NK-92 treated with Interleukin-12 subunit alpha and Interleukin-12 subunit beta, amount 100 ng/mL, for 24 hours (cell line): ENCODE measurements around the gene FN1.
"Not testable (repeated sequence)": the region's sequence is repeated elsewhere in the genome, so short reads cannot be mapped to it uniquely, and the experiment has no call there.

Experiments
- DNase-seq: peaks from one replicate; lab custom pipeline; 2025; lab: John Stamatoyannopoulos, UW

FN1 gene

GRCh38 chr2:215422676-215423075 lies 13.2 kb downstream of the FN1 start:
- no peak for DNase-seq

DNA sequence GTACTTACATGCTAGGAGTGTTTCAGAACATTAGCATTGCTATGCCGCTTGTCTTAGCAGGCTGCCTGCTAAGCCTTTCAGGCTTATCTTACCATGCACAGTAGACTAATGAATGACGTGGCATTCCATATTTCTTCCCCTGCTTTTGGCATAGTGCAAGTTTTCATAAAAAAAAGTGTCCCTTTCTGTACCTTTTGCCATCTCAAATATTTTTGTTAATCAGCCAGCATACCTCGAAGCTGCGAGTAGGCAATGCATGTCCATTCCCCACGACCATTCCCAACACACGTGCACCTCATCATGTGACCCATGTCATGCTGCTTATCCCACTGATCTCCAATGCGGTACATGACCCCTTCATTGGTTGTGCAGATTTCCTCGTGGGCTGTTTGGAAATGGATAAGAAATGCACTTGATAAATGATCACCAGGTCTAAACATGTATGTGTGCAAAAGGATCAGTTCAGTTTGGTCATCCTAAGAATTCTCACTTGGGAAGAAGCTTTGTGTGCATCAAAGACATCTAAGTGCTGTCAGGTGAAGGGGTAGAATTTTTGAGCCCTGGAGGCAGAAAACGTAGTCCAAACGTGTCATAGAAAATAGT lies 13.9 kb downstream of the FN1 start:
- no peak for DNase-seq

DNA sequence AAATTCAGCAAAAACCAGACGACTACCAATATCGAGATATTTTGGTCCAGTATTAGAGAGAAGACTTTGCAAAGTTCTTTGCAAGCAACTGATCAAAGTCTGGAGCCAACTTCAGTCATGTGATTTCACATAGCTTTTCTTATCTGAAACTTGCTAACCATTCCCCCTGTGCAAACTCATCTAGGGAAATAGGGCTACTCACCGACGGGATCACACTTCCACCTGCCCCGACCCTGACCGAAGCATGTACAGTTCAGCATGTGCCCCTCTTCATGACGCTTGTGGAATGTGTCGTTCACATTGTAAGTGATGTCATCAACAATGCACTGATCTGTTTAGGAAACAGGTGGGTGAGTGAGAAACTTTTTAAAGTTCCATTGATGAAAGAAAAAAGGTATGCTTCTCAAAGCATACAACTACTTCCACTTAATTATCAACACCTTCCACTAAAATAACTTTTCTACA lies 15.4 kb downstream of the FN1 start:
- no peak for DNase-seq

DNA sequence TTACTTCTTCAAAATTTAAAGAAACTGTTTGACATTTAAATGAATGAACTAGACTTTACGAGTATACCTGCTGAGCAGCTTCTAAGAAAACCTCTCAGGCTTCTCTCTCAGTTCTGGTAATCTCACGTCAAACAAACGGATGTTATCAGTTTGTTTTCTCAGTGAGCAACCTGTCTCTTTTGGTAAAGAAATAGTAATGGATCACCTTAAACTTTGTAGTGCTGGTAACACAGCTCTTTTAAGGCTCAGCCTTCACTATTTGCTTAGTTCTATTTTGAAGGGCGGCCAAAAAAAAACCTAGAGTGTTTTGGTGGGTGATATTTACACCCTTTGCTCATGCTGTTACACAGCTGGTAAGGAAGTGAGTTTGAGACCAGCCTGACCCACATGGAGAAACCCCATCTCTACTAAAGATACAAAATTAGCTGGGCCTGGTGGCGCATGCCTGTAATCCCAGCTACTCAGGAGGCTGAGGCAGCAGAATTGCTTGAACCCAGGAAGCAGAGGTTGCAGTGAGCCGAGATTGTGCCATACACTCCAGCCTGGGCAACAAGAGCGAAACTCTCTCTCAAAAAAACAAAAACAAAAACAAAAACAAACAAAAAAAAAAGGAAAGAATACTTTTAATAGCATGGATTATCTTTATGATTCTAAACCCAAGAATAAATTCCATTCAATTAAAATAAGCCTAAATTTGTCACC lies 15.9 kb downstream of the FN1 start:
- DNase-seq = peak; percentile 35

DNA sequence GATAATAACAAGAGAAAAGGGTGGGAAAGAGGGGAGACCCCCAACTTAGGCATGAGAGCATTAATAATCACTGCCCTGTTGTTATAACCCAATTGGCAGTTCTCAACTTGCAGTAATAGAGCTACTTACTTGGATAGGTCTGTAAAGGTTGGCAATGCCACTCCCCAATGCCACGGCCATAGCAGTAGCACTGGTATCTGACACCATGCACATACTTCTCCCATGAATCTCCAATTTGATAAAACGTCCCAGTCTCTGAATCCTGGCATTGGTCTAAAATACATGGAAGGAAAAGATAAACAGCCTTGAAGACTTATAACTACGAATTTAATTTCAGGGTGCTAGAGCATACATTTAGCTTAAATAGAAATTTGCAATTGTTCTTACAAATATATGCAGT lies 16.8 kb downstream of the FN1 start:
- DNase-seq = no peak

- no peak for DNase-seq
Observed at GRCh38 chr2:215418064-215418963, 17.6 kb downstream of the FN1 start.

DNA sequence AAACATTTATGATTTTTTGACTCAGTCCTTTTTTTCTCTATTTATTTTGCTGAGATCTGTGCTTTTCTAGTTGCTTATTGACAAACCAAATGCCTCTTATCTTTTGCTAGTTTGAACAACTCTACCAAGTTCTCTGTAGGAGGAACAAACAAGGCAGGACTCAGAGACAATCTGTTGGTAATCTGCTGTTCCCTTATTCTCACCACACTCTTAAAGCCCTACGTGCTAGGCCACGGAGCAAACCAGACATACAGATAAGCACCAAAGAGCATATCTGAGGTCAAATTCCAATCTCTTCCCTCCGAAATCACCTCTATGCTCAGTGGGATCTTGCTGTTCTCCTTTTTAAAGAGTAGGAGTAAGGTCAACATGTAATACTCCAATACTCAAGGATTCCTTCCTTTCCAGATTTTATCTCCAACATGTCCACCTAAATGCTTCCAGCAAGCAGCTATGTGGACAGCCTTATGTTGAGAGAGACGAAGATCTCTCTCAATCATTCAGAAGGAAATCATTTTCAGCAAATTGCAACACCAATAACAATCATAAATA lies 18.4 kb downstream of the FN1 start:
- DNase-seq = no peak

DNA sequence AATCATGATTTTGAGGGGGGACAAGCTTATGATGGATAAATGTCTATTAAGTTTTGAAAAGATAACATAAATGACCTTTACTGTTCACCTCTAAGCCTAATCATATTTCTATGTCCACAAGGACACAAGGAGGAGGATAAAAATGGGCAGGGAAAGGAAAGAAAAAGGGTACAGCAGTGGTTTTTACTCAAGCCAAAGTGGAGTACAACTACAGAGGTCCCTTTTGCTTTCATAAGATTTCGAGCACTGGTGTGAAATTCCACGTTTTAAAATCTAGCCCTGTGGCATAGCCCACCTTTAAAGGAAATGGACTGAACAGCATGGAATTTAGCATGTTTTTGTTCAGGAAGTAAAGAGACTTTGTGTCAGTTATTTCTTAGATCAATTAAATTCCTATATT lies 19.2 kb downstream of the FN1 start:
- no peak for DNase-seq

DNA sequence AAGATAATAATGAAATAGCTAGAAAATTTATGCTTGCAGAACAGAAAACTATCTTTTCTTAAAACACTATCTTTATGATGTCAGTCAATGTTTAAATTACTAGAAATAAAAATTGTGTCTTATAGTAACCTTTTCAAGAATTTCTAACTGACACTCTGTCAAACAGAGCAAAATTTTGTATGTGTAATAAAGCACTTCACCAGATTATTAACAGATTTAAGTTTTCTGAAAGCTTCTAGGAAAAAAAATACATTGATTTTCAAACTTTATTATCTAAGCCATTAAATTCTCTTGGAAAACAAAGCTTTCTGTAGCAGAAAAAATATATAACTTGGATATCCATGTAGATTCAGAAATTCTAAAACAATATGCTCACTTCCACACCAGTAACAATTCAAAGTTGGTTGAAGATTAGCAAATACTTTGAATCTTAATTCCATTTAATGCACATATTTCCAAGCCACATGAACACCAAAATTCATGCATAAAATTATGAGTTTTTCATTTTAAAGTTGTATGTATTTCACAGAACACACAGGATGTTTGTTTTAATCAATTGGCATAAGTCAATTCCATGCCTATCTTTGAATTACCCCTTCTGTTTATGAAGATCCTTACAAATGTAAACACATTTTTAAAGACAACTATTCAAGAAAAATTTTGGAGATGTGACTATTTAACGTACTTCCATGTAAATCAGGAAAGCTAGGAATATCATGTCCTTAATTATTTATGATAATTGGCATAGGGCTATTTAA lies 19.9 kb downstream of the FN1 start:
- DNase-seq = no peak

GRCh38 chr2:215415218-215415617 lies 20.6 kb downstream of the FN1 start:
- DNase-seq = no peak

- DNase-seq = no peak
Observed at GRCh38 chr2:215414674-215415073, 21.2 kb downstream of the FN1 start.

DNA sequence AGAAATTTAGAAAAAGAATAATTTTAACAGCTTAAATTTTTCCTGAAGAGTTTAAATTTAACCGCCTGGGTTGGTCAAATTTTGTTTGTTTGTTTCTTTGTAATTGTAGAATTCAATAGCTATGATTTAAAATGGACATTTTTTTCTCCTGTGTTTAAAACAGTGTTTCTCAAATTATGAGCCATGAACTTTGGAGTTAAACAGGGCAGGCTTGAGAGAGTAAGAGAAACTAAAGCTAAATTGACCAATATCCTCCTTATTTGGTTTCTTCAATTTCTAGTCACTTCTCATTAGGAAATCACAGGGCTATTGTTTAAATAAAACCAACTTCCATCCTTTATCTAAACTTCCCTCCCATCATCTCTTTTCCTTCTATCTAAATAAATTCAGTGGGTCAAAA lies 21.9 kb downstream of the FN1 start:
- DNase-seq = no peak

GRCh38 chr2:215413484-215413777 lies 22.4 kb downstream of the FN1 start:
- DNase-seq = no peak

GRCh38 chr2:215411941-215412743 lies 23.7 kb downstream of the FN1 start:
- DNase-seq = no peak

DNA sequence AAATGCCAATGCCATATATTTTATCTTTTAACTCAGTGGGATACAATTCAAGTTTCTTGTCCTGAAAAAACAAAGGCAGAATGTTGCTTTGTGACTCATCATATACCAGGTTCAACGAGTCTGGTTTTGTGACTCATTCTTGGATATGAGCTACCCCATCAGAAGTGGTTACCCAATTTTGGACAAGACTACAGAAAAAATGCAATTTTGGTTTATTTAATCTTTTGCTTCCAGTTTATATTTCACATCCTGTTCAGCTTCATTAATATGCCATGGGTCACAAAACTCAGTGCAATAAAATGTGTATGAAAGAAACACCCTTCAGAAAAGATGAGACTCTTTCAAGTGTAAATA lies 25.0 kb downstream of the FN1 start:
- no peak for DNase-seq

- not testable (repeated sequence) for DNase-seq
Observed at GRCh38 chr2:215410181-215410931, 25.5 kb downstream of the FN1 start.

- DNase-seq = peak; percentile 39
Observed at GRCh38 chr2:215409331-215410127, 26.3 kb downstream of the FN1 start.

DNA sequence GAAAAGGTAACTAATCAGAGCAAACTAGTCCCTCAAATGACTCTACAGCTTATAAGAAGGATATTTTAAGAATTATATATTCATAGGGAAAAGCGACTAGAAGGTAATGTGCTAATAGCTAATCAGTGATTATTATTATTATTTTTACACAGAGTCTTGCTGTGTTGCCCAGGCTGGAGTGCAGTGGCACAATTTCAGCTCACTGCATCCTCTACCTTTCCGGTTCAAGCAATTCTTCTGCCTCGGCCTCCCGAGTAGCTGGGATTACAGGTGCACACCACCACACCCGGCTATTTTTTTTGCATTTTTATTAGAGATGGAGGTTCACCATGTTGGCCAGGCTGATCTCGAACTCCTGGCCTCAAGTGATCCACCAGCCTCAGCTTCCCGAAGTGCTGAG lies 27.4 kb downstream of the FN1 start:
- not testable (repeated sequence) for DNase-seq

DNA sequence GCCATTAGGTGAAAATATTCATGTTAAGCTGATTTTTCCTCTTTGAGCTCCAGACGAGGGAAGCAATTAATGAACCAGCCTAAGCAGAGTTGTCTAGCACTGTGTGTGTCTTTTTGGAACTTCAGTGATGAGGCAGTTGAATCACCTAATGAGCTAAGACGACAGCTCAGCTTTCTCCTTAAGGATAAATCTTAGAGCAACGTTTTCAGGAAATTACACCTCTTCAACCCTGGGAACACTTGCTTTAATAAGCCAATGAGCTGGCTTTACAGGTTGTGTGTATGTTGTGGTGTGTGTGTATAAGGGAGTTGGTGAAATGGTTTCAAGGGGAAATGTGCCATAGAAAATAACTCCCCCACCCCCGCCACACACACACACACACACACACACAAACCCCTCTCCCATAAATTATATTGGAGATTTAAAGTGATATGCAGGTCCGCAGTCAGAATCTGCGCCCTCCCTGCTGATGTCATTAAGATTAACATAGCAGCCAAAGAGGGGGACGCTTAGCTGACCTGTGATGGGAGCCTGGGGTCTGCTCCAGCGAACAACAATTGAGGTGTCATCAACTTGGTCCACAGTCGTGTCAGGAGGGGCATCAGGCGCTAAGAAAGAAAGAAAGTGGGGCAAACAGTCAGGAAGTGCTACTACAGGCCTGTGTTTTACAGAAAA lies 28.1 kb downstream of the FN1 start:
- DNase-seq = no peak
